Endothelial cell of umbilical vein (primary cell): ENCODE results near the gene PPP1R12C.

ENCODE experiments used
- POLR2A ChIP-seq: IDR thresholded peaks from 2 replicates; pipeline ENCODE4 v1.6.1; 2012; ENCODE audit warnings: low read depth, mild to moderate bottlenecking, control low read depth, low read length
- TF ChIP-seq, protein P1 (sequence below), 2 donors: IDR thresholded peaks; 1 replicate in 1 of 2; 2 replicates in 1 of 2; pipeline ENCODE4 v1.5.1; 2011; ENCODE audit warnings: low read length in 2 of 2, mild to moderate bottlenecking in 2 of 2, moderate library complexity in 2 of 2, control low read depth in 1 of 2, inconsistent platforms in 1 of 2, low read depth in 1 of 2; ENCODE audit not compliant: insufficient read depth in 1 of 2; ENCODE audit errors: extremely low read depth in 1 of 2

DNA sequence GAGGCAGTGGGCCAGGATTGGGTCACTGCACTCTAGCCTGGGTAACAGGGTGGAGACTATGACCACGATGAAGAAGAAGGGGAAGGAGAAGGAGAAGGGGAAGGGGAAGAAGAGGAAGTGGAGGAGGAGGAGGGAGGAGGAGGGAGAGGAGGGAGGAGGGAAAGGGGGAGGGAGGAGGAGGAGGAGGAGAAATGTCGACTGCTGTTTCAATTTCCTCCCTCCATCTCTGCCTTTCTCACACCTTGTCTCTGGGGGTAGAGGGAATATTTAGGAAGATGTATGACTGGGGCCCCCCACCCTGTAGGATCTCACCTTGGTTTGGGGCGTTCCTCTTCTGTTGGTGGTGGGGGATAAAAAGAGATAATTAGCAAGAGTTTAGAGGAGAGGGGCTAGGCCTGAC, 27.8 kb upstream of the PPP1R12C start:
- TF ChIP-seq, protein P1, sequence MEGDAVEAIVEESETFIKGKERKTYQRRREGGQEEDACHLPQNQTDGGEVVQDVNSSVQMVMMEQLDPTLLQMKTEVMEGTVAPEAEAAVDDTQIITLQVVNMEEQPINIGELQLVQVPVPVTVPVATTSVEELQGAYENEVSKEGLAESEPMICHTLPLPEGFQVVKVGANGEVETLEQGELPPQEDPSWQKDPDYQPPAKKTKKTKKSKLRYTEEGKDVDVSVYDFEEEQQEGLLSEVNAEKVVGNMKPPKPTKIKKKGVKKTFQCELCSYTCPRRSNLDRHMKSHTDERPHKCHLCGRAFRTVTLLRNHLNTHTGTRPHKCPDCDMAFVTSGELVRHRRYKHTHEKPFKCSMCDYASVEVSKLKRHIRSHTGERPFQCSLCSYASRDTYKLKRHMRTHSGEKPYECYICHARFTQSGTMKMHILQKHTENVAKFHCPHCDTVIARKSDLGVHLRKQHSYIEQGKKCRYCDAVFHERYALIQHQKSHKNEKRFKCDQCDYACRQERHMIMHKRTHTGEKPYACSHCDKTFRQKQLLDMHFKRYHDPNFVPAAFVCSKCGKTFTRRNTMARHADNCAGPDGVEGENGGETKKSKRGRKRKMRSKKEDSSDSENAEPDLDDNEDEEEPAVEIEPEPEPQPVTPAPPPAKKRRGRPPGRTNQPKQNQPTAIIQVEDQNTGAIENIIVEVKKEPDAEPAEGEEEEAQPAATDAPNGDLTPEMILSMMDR (IDR thresholded peaks at IDR 0.05; ENCODE audit: extremely low read depth in 1 of 2, insufficient read depth in 1 of 2, low read depth in 1 of 2, low read length in 2 of 2): no peak
- TF ChIP-seq POLR2A: no peak
